Caki2 (cell line): ENCODE data around the gene SPAG4. TPM values are rescaled to one million over a fixed set of nuclear protein-coding genes. Genes with fewer than 3 reads are reported as not detected.

Experiments
- DNase-seq: peaks from one replicate; pipeline ENCODE4 v3.0.0-alpha.2; 2015; ENCODE audit warnings: low read depth
- in situ Hi-C: cut with HindIII; loops from 2 replicates; pipeline ENCODE4 v1.10.0; 2016; ENCODE audit warnings: low sequenced_read_pairs, low pct_unique_long_range_greater_than_20kb, mixed read lengths
- total RNA-seq: library from RNA; depleted of rRNA; stranded (reverse); fragments of >200 nt; shearing (Covaris generic); gene quantifications from 2 replicates; pipeline ENCODE4 v1.2.3, GENCODE V29; 2014; ENCODE audit warnings: low replicate concordance; rRNA removed

Gene SPAG4
- total RNA-seq, 1 experiment from 2014 or later = 79.6 TPM

GRCh38 chr20:35669221-35669620 is 53.6 kb downstream of the SPAG4 start:
- DNase-seq = no peak
- in situ Hi-C loops = no loop called here

GRCh38 chr20:35669681-35670080 is 54.1 kb downstream of the SPAG4 start:
- in situ Hi-C loops = no loop called here

More at GRCh38 chr20:35669681-35670080, 54.1 kb downstream of the SPAG4 start:
- DNase-seq = no peak

Other genes starting within 250 kb of the SPAG4 start
- gene UQCC1, start 203.9 kb upstream of the SPAG4 start, total RNA-seq = 54.9 and 59.4 TPM in 2 replicates
- gene GDF5, start 177.6 kb upstream of the SPAG4 start, total RNA-seq = 1.1 TPM in 1 of 2 replicates, not detected in the other
- 14.8 and 23.2 TPM in 2 replicates for gene CEP250, start 160.2 kb upstream of the SPAG4 start, total RNA-seq
- not detected in 2 replicates for gene C20orf173, start 86.2 kb upstream of the SPAG4 start, total RNA-seq
- 509 and 521 TPM in 2 replicates for gene ERGIC3, start 73.8 kb upstream of the SPAG4 start, total RNA-seq
- gene CPNE1, start 49.1 kb downstream of the SPAG4 start, total RNA-seq = 265 and 314 TPM in 2 replicates
- gene RBM12, start 49.1 kb downstream of the SPAG4 start, total RNA-seq = 52.0 and 59.2 TPM in 2 replicates
- gene NFS1, start 83.5 kb downstream of the SPAG4 start, total RNA-seq = 130 and 148 TPM in 2 replicates
- 280 and 455 TPM in 2 replicates for gene ROMO1, start 83.6 kb downstream of the SPAG4 start, total RNA-seq
- 129 and 143 TPM in 2 replicates for gene RBM39, start 126.4 kb downstream of the SPAG4 start, total RNA-seq
- 31.1 and 66.9 TPM in 2 replicates for gene PHF20, start 156.2 kb downstream of the SPAG4 start, total RNA-seq